ENCODE results near the gene RC3H2. TPM values are rescaled to one million over a fixed set of nuclear protein-coding genes. Genes with fewer than 3 reads are reported as not detected.

The RC3H2 gene
- total and polyA plus RNA-seq, 4 donors: 5.9 to 26.4 (median 16.9) TPM

- DNase-seq (ENCODE audit: low spot score): no peak
- Histone ChIP-seq H3K4me1 (ENCODE audit: control insufficient read depth in 4 of 4, insufficient read depth in 4 of 4, low read length in 3 of 4) (peaks cover 0 to 5% (median 0%) of the 10 kb centered on the region in 4 donors), H3K27me3 (ENCODE audit: control insufficient read depth in 4 of 4, insufficient read depth in 4 of 4, low read length in 3 of 4) (no peaks in the 10 kb centered on the region), H3K27ac (ENCODE audit: low read depth in 1 of 2, low read length in 2 of 2) (no peak overlapping the region), H3K4me3 (ENCODE audit: low read depth in 1 of 3, low read length in 3 of 3) (no peak overlapping the region), H3K9ac (ENCODE audit: low read depth in 1 of 2, low read length in 2 of 2) (no peak overlapping the region), H3K36me3 (ENCODE audit: control insufficient read depth in 4 of 4, insufficient read depth in 3 of 4, low read depth in 1 of 4, low read length in 3 of 4) (no peaks in the 10 kb centered on the region), H3K9me3 (ENCODE audit: control insufficient read depth in 4 of 4, low read length in 3 of 4) (no peaks in the 10 kb centered on the region)
- no peak for TF ChIP-seq NR2F2 (IDR thresholded peaks at IDR 0.05)
- TF ChIP-seq JUND (IDR thresholded peaks at IDR 0.05): no peak
- TF ChIP-seq SP1 (IDR thresholded peaks at IDR 0.05): no peak
- TF ChIP-seq HNF4A (conservative IDR thresholded peaks at IDR 0.05): no peak
- no peak for TF ChIP-seq GABPA (IDR thresholded peaks at IDR 0.05 in 1 of 2, conservative IDR thresholded peaks at IDR 0.05 in 1 of 2)
- TF ChIP-seq YY1 (IDR thresholded peaks at IDR 0.05): no peak
- TF ChIP-seq ATF3 (IDR thresholded peaks at IDR 0.05): no peak
- no peak for TF ChIP-seq REST (IDR thresholded peaks at IDR 0.05)
- TF ChIP-seq MAX (IDR thresholded peaks at IDR 0.05): no peak
- no peak for TF ChIP-seq FOXA1 (IDR thresholded peaks at IDR 0.05)
- TF ChIP-seq ZBTB33 (IDR thresholded peaks at IDR 0.05): no peak
- TF ChIP-seq TAF1 (conservative IDR thresholded peaks at IDR 0.05): no peak
- TF ChIP-seq RXRA (IDR thresholded peaks at IDR 0.05): no peak
- TF ChIP-seq RAD21 (IDR thresholded peaks at IDR 0.05): no peak
- 78% methylated on average over 6 of the region's 6 CpGs for WGBS
These were observed 90.6 kb downstream of the RC3H2 start for GRCh38 chr9:122814545-122814944.

- 81% methylated on average over 4 of the region's 4 CpGs for WGBS
- Histone ChIP-seq H3K36me3 (ENCODE audit: control insufficient read depth in 4 of 4, insufficient read depth in 3 of 4, low read depth in 1 of 4, low read length in 3 of 4) (no peaks in the 10 kb centered on the region), H3K4me1 (ENCODE audit: control insufficient read depth in 4 of 4, insufficient read depth in 4 of 4, low read length in 3 of 4) (peaks cover 0 to 5% (median 0%) of the 10 kb centered on the region in 4 donors), H3K27ac (ENCODE audit: low read depth in 1 of 2, low read length in 2 of 2) (no peak overlapping the region), H3K4me3 (ENCODE audit: low read depth in 1 of 3, low read length in 3 of 3) (no peak overlapping the region), H3K9ac (ENCODE audit: low read depth in 1 of 2, low read length in 2 of 2) (no peak overlapping the region), H3K27me3 (ENCODE audit: control insufficient read depth in 4 of 4, insufficient read depth in 4 of 4, low read length in 3 of 4) (no peaks in the 10 kb centered on the region), H3K9me3 (ENCODE audit: control insufficient read depth in 4 of 4, low read length in 3 of 4) (no peaks in the 10 kb centered on the region)
- no peak for DNase-seq (ENCODE audit: low spot score)
- TF ChIP-seq YY1 (IDR thresholded peaks at IDR 0.05): no peak
- no peak for TF ChIP-seq ATF3 (IDR thresholded peaks at IDR 0.05)
- TF ChIP-seq REST (IDR thresholded peaks at IDR 0.05): no peak
- no peak for TF ChIP-seq GABPA (IDR thresholded peaks at IDR 0.05 in 1 of 2, conservative IDR thresholded peaks at IDR 0.05 in 1 of 2)
- no peak for TF ChIP-seq JUND (IDR thresholded peaks at IDR 0.05)
- no peak for TF ChIP-seq FOXA2 (IDR thresholded peaks at IDR 0.05)
- no peak for TF ChIP-seq RXRA (IDR thresholded peaks at IDR 0.05)
- no peak for TF ChIP-seq MAX (IDR thresholded peaks at IDR 0.05)
- TF ChIP-seq TAF1 (conservative IDR thresholded peaks at IDR 0.05): no peak
- TF ChIP-seq HNF4A (conservative IDR thresholded peaks at IDR 0.05): no peak
- TF ChIP-seq HNF4G (IDR thresholded peaks at IDR 0.05): no peak
- TF ChIP-seq SP1 (IDR thresholded peaks at IDR 0.05): no peak
- TF ChIP-seq ZBTB33 (IDR thresholded peaks at IDR 0.05): no peak
- no peak for TF ChIP-seq RAD21 (IDR thresholded peaks at IDR 0.05)
- TF ChIP-seq EGR1 (IDR thresholded peaks at IDR 0.05; ENCODE audit: low read depth in 2 of 2): no peak
- no peak for TF ChIP-seq FOXA1 (IDR thresholded peaks at IDR 0.05)
These were observed 92.4 kb downstream of the RC3H2 start for GRCh38 chr9:122812736-122813135.

All from liver (tissue), 9 donors.